Measurements from ENCODE around the gene RBMS3. TPM values are rescaled to one million over a fixed set of nuclear protein-coding genes. Genes with fewer than 3 reads are reported as not detected.
"Not testable (repeated sequence)": the region's sequence is repeated elsewhere in the genome, so short reads cannot be mapped to it uniquely, and the experiment has no call there.

Gene RBMS3
- total RNA-seq (2012; rRNA removed) = 24.5 and 25.6 TPM in 2 replicates

- Histone ChIP-seq H3K27me3 (ENCODE audit: control insufficient read depth, insufficient read depth, low read length) (no peaks in the 10 kb centered on the region), H3K4me2 (ENCODE audit: low read length) (peak within 1 kb of the TSS; percentile 83), H3K36me3 (ENCODE audit: insufficient read depth, low read length) (no peaks in the 10 kb centered on the region), H3K4me1 (ENCODE audit: control insufficient read depth, insufficient read depth, low read length) (peaks cover 15% of the 10 kb centered on the region), H3K9ac (ENCODE audit: low read depth, low read length) (peak within 1 kb of the TSS; percentile 88), H3K4me3 (ENCODE audit: low read length) (peak within 1 kb of the TSS; percentile 86), H3K9me3 (replicated peaks; ENCODE audit: low read length) (no peaks in the 10 kb centered on the region)
These were observed at the start of gene RBMS3 for GRCh38 chr3:29280404-29281093. Gene RBMS3 (plus strand): TSS chr3:29281071.

GRCh38 chr3:29233126-29233525 is 47.7 kb upstream of the RBMS3 start:
- H3K4me3 ChIP-seq (ENCODE audit: low read length); H3K27me3 ChIP-seq (ENCODE audit: control insufficient read depth, insufficient read depth, low read length); H3K9me3 ChIP-seq (replicated peaks; ENCODE audit: low read length); H3K36me3 ChIP-seq (ENCODE audit: insufficient read depth, low read length): not testable (repeated sequence)
- peak overlapping the region; percentile 42 for H3K9ac ChIP-seq (ENCODE audit: low read depth, low read length)
- H3K4me2 ChIP-seq (ENCODE audit: low read length) = peak overlapping the region; percentile 16
- peaks cover 12% of the 10 kb centered on the region for H3K4me1 ChIP-seq (ENCODE audit: control insufficient read depth, insufficient read depth, low read length)

- Histone ChIP-seq H3K9me3 (replicated peaks; ENCODE audit: low read length) (no peaks in the 10 kb centered on the region), H3K36me3 (ENCODE audit: insufficient read depth, low read length) (no peaks in the 10 kb centered on the region), H3K27me3 (ENCODE audit: control insufficient read depth, insufficient read depth, low read length) (no peaks in the 10 kb centered on the region), H3K4me3 (ENCODE audit: low read length) (no peak overlapping the region), H3K4me2 (ENCODE audit: low read length) (no peak overlapping the region), H3K4me1 (ENCODE audit: control insufficient read depth, insufficient read depth, low read length) (peaks cover 26% of the 10 kb centered on the region), H3K9ac (ENCODE audit: low read depth, low read length) (no peak overlapping the region)
These were observed 44.6 kb upstream of the RBMS3 start for GRCh38 chr3:29236146-29236840.

- Histone ChIP-seq H3K9ac (ENCODE audit: low read depth, low read length) (no peak overlapping the region), H3K9me3 (replicated peaks; ENCODE audit: low read length) (no peaks in the 10 kb centered on the region), H3K27me3 (ENCODE audit: control insufficient read depth, insufficient read depth, low read length) (no peaks in the 10 kb centered on the region), H3K4me2 (ENCODE audit: low read length) (no peak overlapping the region), H3K4me1 (ENCODE audit: control insufficient read depth, insufficient read depth, low read length) (peaks cover 13% of the 10 kb centered on the region), H3K36me3 (ENCODE audit: insufficient read depth, low read length) (no peaks in the 10 kb centered on the region), H3K4me3 (ENCODE audit: low read length) (no peak overlapping the region)
These were observed 41.5 kb upstream of the RBMS3 start for GRCh38 chr3:29239376-29239775.

GRCh38 chr3:29240248-29240647 is 40.6 kb upstream of the RBMS3 start:
- H3K9ac ChIP-seq (ENCODE audit: low read depth, low read length) = no peak overlapping the region
- H3K9me3 ChIP-seq (replicated peaks; ENCODE audit: low read length) = no peaks in the 10 kb centered on the region
- peak overlapping the region; percentile 35 for H3K4me2 ChIP-seq (ENCODE audit: low read length)
- H3K27me3 ChIP-seq (ENCODE audit: control insufficient read depth, insufficient read depth, low read length) = no peaks in the 10 kb centered on the region
- peaks cover 13% of the 10 kb centered on the region for H3K4me1 ChIP-seq (ENCODE audit: control insufficient read depth, insufficient read depth, low read length)
- no peaks in the 10 kb centered on the region for H3K36me3 ChIP-seq (ENCODE audit: insufficient read depth, low read length)
- H3K4me3 ChIP-seq (ENCODE audit: low read length) = no peak overlapping the region

GRCh38 chr3:29240887-29241286 is 40.0 kb upstream of the RBMS3 start:
- Histone ChIP-seq H3K9ac (ENCODE audit: low read depth, low read length) (no peak overlapping the region), H3K4me1 (ENCODE audit: control insufficient read depth, insufficient read depth, low read length) (peaks cover 13% of the 10 kb centered on the region)

GRCh38 chr3:29241855-29242254 is 39.0 kb upstream of the RBMS3 start:
- Histone ChIP-seq H3K9me3 (replicated peaks; ENCODE audit: low read length) (no peaks in the 10 kb centered on the region), H3K4me1 (ENCODE audit: control insufficient read depth, insufficient read depth, low read length) (peaks cover 13% of the 10 kb centered on the region), H3K36me3 (ENCODE audit: insufficient read depth, low read length) (no peaks in the 10 kb centered on the region), H3K4me3 (ENCODE audit: low read length) (no peak overlapping the region), H3K27me3 (ENCODE audit: control insufficient read depth, insufficient read depth, low read length) (no peaks in the 10 kb centered on the region), H3K9ac (ENCODE audit: low read depth, low read length) (no peak overlapping the region), H3K4me2 (ENCODE audit: low read length) (no peak overlapping the region)

More at GRCh38 chr3:29240887-29241286, 40.0 kb upstream of the RBMS3 start:
- H3K4me3 ChIP-seq (ENCODE audit: low read length) = no peak overlapping the region
- no peaks in the 10 kb centered on the region for H3K36me3 ChIP-seq (ENCODE audit: insufficient read depth, low read length)
- H3K4me2 ChIP-seq (ENCODE audit: low read length) = no peak overlapping the region
- H3K9me3 ChIP-seq (replicated peaks; ENCODE audit: low read length) = no peaks in the 10 kb centered on the region
- no peaks in the 10 kb centered on the region for H3K27me3 ChIP-seq (ENCODE audit: control insufficient read depth, insufficient read depth, low read length)

- H3K9ac ChIP-seq (ENCODE audit: low read depth, low read length) = no peak overlapping the region
- no peak overlapping the region for H3K4me3 ChIP-seq (ENCODE audit: low read length)
- no peak overlapping the region for H3K4me2 ChIP-seq (ENCODE audit: low read length)
- peaks cover 13% of the 10 kb centered on the region for H3K4me1 ChIP-seq (ENCODE audit: control insufficient read depth, insufficient read depth, low read length)
- no peaks in the 10 kb centered on the region for H3K9me3 ChIP-seq (replicated peaks; ENCODE audit: low read length)
- H3K27me3 ChIP-seq (ENCODE audit: control insufficient read depth, insufficient read depth, low read length) = no peaks in the 10 kb centered on the region
- no peaks in the 10 kb centered on the region for H3K36me3 ChIP-seq (ENCODE audit: insufficient read depth, low read length)
These were observed 38.6 kb upstream of the RBMS3 start for GRCh38 chr3:29242296-29242695.

GRCh38 chr3:29245441-29245840 is 35.4 kb upstream of the RBMS3 start:
- H3K4me3 ChIP-seq (ENCODE audit: low read length) = no peak overlapping the region
- no peak overlapping the region for H3K4me2 ChIP-seq (ENCODE audit: low read length)
- no peaks in the 10 kb centered on the region for H3K36me3 ChIP-seq (ENCODE audit: insufficient read depth, low read length)
- no peaks in the 10 kb centered on the region for H3K27me3 ChIP-seq (ENCODE audit: control insufficient read depth, insufficient read depth, low read length)
- no peak overlapping the region for H3K9ac ChIP-seq (ENCODE audit: low read depth, low read length)
- no peaks in the 10 kb centered on the region for H3K9me3 ChIP-seq (replicated peaks; ENCODE audit: low read length)
- H3K4me1 ChIP-seq (ENCODE audit: control insufficient read depth, insufficient read depth, low read length) = peaks cover under 1% of the 10 kb centered on the region

GRCh38 chr3:29247088-29247745 is 33.7 kb upstream of the RBMS3 start:
- Histone ChIP-seq H3K4me2 (ENCODE audit: low read length) (no peak overlapping the region), H3K4me1 (ENCODE audit: control insufficient read depth, insufficient read depth, low read length) (no peaks in the 10 kb centered on the region), H3K36me3 (ENCODE audit: insufficient read depth, low read length) (no peaks in the 10 kb centered on the region), H3K9me3 (replicated peaks; ENCODE audit: low read length) (no peaks in the 10 kb centered on the region), H3K27me3 (ENCODE audit: control insufficient read depth, insufficient read depth, low read length) (no peaks in the 10 kb centered on the region), H3K9ac (ENCODE audit: low read depth, low read length) (no peak overlapping the region), H3K4me3 (ENCODE audit: low read length) (no peak overlapping the region)

GRCh38 chr3:29249829-29250345 is 31.0 kb upstream of the RBMS3 start:
- Histone ChIP-seq H3K27me3 (ENCODE audit: control insufficient read depth, insufficient read depth, low read length) (no peaks in the 10 kb centered on the region), H3K9me3 (replicated peaks; ENCODE audit: low read length) (no peaks in the 10 kb centered on the region), H3K4me2 (ENCODE audit: low read length) (no peak overlapping the region), H3K4me1 (ENCODE audit: control insufficient read depth, insufficient read depth, low read length) (no peaks in the 10 kb centered on the region), H3K4me3 (ENCODE audit: low read length) (no peak overlapping the region), H3K9ac (ENCODE audit: low read depth, low read length) (no peak overlapping the region), H3K36me3 (ENCODE audit: insufficient read depth, low read length) (no peaks in the 10 kb centered on the region)
